HG03469 (cell line): Measurements from ENCODE around the gene JOSD1.
A peak's percentile ranks its signal among the peaks of the same experiment; 100 is the strongest.

Experiments
- ATAC-seq: cut with Tn5 transposase; IDR thresholded peaks from one replicate; pipeline ENCODE4 v1.9.1; 2021; ENCODE audit warnings: mild to moderate bottlenecking, moderate library complexity, moderate number of reproducible peaks; ENCODE audit not compliant: unreplicated experiment

Gene JOSD1

GRCh38 chr22:38715176-38715764, 14.5 kb upstream of the JOSD1 start:
- no peak for ATAC-seq

- ATAC-seq = no peak
Observed at GRCh38 chr22:38713921-38714320, 13.2 kb upstream of the JOSD1 start.

- ATAC-seq = no peak
Observed at GRCh38 chr22:38712486-38713207, 11.9 kb upstream of the JOSD1 start.

GRCh38 chr22:38710866-38711265, 10.1 kb upstream of the JOSD1 start:
- no peak for ATAC-seq

GRCh38 chr22:38710351-38710750, 9.6 kb upstream of the JOSD1 start:
- no peak for ATAC-seq

- no peak for ATAC-seq
Observed at GRCh38 chr22:38709306-38709705, 8.6 kb upstream of the JOSD1 start.

- ATAC-seq = no peak
Observed at GRCh38 chr22:38707984-38708383, 7.2 kb upstream of the JOSD1 start.

GRCh38 chr22:38707346-38707745, 6.6 kb upstream of the JOSD1 start:
- no peak for ATAC-seq

GRCh38 chr22:38706901-38707195, 6.1 kb upstream of the JOSD1 start:
- ATAC-seq = no peak

GRCh38 chr22:38706101-38706900, 5.6 kb upstream of the JOSD1 start:
- peak; percentile 4 for ATAC-seq

- ATAC-seq = peak; percentile 54
Observed at GRCh38 chr22:38705235-38706100, 4.7 kb upstream of the JOSD1 start, which contains the start of gene GTPBP1. Gene GTPBP1, plus strand, starts transcription at chr22:38705944. Its CDS starts 12 bp downstream, at chr22:38705956.

GRCh38 chr22:38704654-38705234, 4.0 kb upstream of the JOSD1 start:
- ATAC-seq = no peak

GRCh38 chr22:38700270-38700788, 414 bp downstream of the JOSD1 start:
- peak; percentile 8 for ATAC-seq

GRCh38 chr22:38699784-38700183, 959 bp downstream of the JOSD1 start:
- ATAC-seq = no peak

GRCh38 chr22:38699143-38699542, 1.6 kb downstream of the JOSD1 start:
- no peak for ATAC-seq

- ATAC-seq = no peak
Observed at GRCh38 chr22:38698407-38699094, 2.2 kb downstream of the JOSD1 start.

- no peak for ATAC-seq
Observed at GRCh38 chr22:38697425-38698089, 3.2 kb downstream of the JOSD1 start.

- no peak for ATAC-seq
Observed at GRCh38 chr22:38696606-38697424, 3.9 kb downstream of the JOSD1 start.
